ENCODE data around the gene TUBA3E.
"Not testable (repeated sequence)": the region's sequence is repeated elsewhere in the genome, so short reads cannot be mapped to it uniquely, and the experiment has no call there.

Gene TUBA3E

GRCh38 chr2:130190237-130190636 lies 8.0 kb downstream of the TUBA3E start:
- DNase-seq (ENCODE audit: low spot score), result no peak

- not testable (repeated sequence) for DNase-seq (ENCODE audit: low spot score)
Measured at GRCh38 chr2:130188958-130189357, 9.3 kb downstream of the TUBA3E start.

- DNase-seq (ENCODE audit: low spot score), result not testable (repeated sequence)
Measured at GRCh38 chr2:130187859-130188792, 10.1 kb downstream of the TUBA3E start.

GRCh38 chr2:130187268-130187667 lies 11.0 kb downstream of the TUBA3E start:
- DNase-seq (ENCODE audit: low spot score), result no peak

- no peak for DNase-seq (ENCODE audit: low spot score)
Measured at GRCh38 chr2:130186391-130186790, 11.8 kb downstream of the TUBA3E start.

GRCh38 chr2:130185896-130186295 lies 12.3 kb downstream of the TUBA3E start:
- no peak for DNase-seq (ENCODE audit: low spot score)

- no peak for DNase-seq (ENCODE audit: low spot score)
Measured at GRCh38 chr2:130185436-130185835, 12.8 kb downstream of the TUBA3E start.

- DNase-seq (ENCODE audit: low spot score), result no peak
Measured at GRCh38 chr2:130183512-130184373, 14.5 kb downstream of the TUBA3E start.

- DNase-seq (ENCODE audit: low spot score), result not testable (repeated sequence)
Measured at GRCh38 chr2:130182826-130183511, 15.3 kb downstream of the TUBA3E start.

- peak; percentile 91 for DNase-seq (ENCODE audit: low spot score)
Measured at GRCh38 chr2:130181880-130182682, 16.2 kb downstream of the TUBA3E start, which contains the start of gene MZT2B. Gene MZT2B (plus strand): TSS chr2:130182262. CDS start chr2:130182283, 21 bp downstream.

- peak; percentile 98 for DNase-seq (ENCODE audit: low spot score)
Measured at GRCh38 chr2:130181325-130181879, 16.8 kb downstream of the TUBA3E start, which contains the start of gene SMPD4. Gene SMPD4 (minus strand): TSS chr2:130181602. CDS start chr2:130176592, 5,010 bp downstream.

GRCh38 chr2:130180404-130181324 lies 17.6 kb downstream of the TUBA3E start:
- DNase-seq (ENCODE audit: low spot score), result not testable (repeated sequence)

- DNase-seq (ENCODE audit: low spot score), result not testable (repeated sequence)
Measured at GRCh38 chr2:130174866-130175265, 23.4 kb downstream of the TUBA3E start.

GRCh38 chr2:130169896-130170295 lies 28.3 kb downstream of the TUBA3E start:
- DNase-seq (ENCODE audit: low spot score), result no peak

- DNase-seq (ENCODE audit: low spot score), result not testable (repeated sequence)
Measured at GRCh38 chr2:130169163-130169562, 29.1 kb downstream of the TUBA3E start.

- not testable (repeated sequence) for DNase-seq (ENCODE audit: low spot score)
Measured at GRCh38 chr2:130166611-130167010, 31.6 kb downstream of the TUBA3E start.

- DNase-seq (ENCODE audit: low spot score), result no peak
Measured at GRCh38 chr2:130165293-130166016, 32.8 kb downstream of the TUBA3E start.

GRCh38 chr2:130162968-130163367 lies 35.3 kb downstream of the TUBA3E start:
- DNase-seq (ENCODE audit: low spot score), result no peak

- DNase-seq (ENCODE audit: low spot score), result not testable (repeated sequence)
Measured at GRCh38 chr2:130162486-130162885, 35.8 kb downstream of the TUBA3E start.

Measured in CD4-positive, alpha-beta T cell treated with Interleukin-15 for 4 hours (primary cell).